ENCODE data around the gene MEG3. TPM values are rescaled to one million over a fixed set of nuclear protein-coding genes. Genes with fewer than 3 reads are reported as not detected.

Gene MEG3
- total RNA-seq, 2 experiments from 2014 or later = not detected

DNA sequence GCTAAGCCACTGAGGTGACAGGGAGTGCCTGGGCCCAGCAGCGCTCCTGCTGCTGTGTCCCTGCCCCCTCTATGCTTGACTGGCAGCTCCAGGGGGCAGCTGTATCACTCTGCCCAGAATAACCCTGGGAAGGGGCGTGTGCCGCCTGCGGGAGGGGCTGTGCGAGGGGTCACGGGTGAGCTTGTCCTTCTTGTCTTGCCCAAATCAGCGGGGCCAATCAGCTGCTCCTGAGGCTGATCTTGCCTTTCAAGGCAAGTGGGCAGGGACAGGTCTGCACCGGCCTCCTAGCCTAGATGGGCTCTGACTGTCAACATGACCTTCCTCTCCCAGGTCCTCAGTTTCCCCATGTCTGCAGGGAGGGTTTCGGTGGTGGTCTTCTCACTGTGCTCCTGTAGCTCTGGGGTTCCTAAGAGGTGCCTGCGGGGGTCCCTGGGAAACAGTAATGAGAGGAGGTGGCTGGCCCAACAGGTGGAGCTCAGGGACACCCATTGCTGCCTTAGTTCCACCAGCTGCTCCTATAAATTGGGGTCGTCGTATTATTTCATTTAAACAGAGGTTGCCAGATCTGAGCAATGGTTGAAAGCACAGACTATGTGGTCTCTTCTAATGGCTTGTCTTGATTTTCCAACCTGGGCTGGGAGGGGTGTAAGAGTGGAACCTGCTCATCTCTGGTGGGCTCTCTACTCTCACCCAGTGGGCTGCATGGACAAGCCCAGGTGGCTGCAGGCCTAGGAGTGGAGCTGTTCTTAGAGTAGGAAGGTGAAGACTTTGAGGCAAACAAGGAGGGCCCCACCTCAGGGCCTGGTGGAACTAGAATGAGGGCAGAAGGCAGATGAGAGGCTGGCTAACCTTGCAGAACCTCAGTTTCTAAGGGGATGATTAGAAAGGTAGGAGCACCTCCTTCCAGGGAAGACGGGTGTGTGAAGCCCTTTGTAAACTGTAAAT, 65.9 kb downstream of the MEG3 start:
- no peak for DNase-seq (ENCODE audit: low spot score)
- no TSS peak for BruUV-seq (replicated peaks)
- Histone ChIP-seq H3K9me3 (ENCODE audit: low read length) (no peaks in the 10 kb centered on the region), H3K9me2 (ENCODE audit: insufficient read depth, low read length) (no peaks in the 10 kb centered on the region), H3K79me2 (ENCODE audit: insufficient read depth, low read depth, low read length) (no peaks in the 10 kb centered on the region), H4K20me1 (ENCODE audit: insufficient read depth, low read length) (no peaks in the 10 kb centered on the region), H3K36me3 (ENCODE audit: insufficient read depth, low read length) (no peaks in the 10 kb centered on the region), H3K27ac (ENCODE audit: low read depth, low read length, poor library complexity, severe bottlenecking) (no peak overlapping the region), H2AFZ (ENCODE audit: low read length) (no peak overlapping the region), H3K4me2 (ENCODE audit: low read length) (no peak overlapping the region), H3K4me1 (ENCODE audit: insufficient read depth, low read length, poor library complexity, severe bottlenecking) (no peaks in the 10 kb centered on the region), H3K4me3 (ENCODE audit: low read depth, low read length, poor library complexity, severe bottlenecking) (no peak overlapping the region)
- intact Hi-C loops (cut with micrococcal nuclease; ENCODE audit: unreplicated experiment) = no loop called here
- no peak for TF ChIP-seq EZH2phosphoT487 (IDR thresholded peaks at IDR 0.05; ENCODE audit: borderline replicate concordance, low read depth, low read length)
- TF ChIP-seq CTCF (conservative IDR thresholded peaks at IDR 0.05; ENCODE audit: low read length) = no peak
- POLR2A ChIA-PET = no interaction called here
- CTCF ChIA-PET (ENCODE audit: unreplicated experiment) = interaction anchor here (0.5 kb wide), 1 partner anchor 602 kb away, joined by 4 read pairs; no protein-coding TSS in a partner anchor

GRCh38 chr14:100892496-100893227, 66.7 kb downstream of the MEG3 start:
- ChIA-PET CTCF (ENCODE audit: unreplicated experiment) (no interaction called here), POLR2A (no interaction called here)
- Histone ChIP-seq H3K4me3 (ENCODE audit: low read depth, low read length, poor library complexity, severe bottlenecking) (no peak overlapping the region), H2AFZ (ENCODE audit: low read length) (no peak overlapping the region), H3K27ac (ENCODE audit: low read depth, low read length, poor library complexity, severe bottlenecking) (no peak overlapping the region), H3K4me2 (ENCODE audit: low read length) (no peak overlapping the region), H3K36me3 (ENCODE audit: insufficient read depth, low read length) (no peaks in the 10 kb centered on the region), H3K4me1 (ENCODE audit: insufficient read depth, low read length, poor library complexity, severe bottlenecking) (no peaks in the 10 kb centered on the region), H4K20me1 (ENCODE audit: insufficient read depth, low read length) (no peaks in the 10 kb centered on the region), H3K9me3 (ENCODE audit: low read length) (no peaks in the 10 kb centered on the region), H3K9me2 (ENCODE audit: insufficient read depth, low read length) (no peaks in the 10 kb centered on the region), H3K79me2 (ENCODE audit: insufficient read depth, low read depth, low read length) (no peaks in the 10 kb centered on the region)
- intact Hi-C loops (cut with micrococcal nuclease; ENCODE audit: unreplicated experiment) = no loop called here
- BruUV-seq (replicated peaks) = no TSS peak
- DNase-seq (ENCODE audit: low spot score) = no peak
- no peak for TF ChIP-seq CTCF (conservative IDR thresholded peaks at IDR 0.05; ENCODE audit: low read length)
- no peak for TF ChIP-seq EZH2phosphoT487 (IDR thresholded peaks at IDR 0.05; ENCODE audit: borderline replicate concordance, low read depth, low read length)

All from OCI-LY7 (cell line).